GM19397 (cell line): ENCODE data around the gene YY2.
"Not testable (repeated sequence)": the region's sequence is repeated elsewhere in the genome, so short reads cannot be mapped to it uniquely, and the experiment has no call there.

Source experiments
- ATAC-seq: cut with Tn5 transposase; IDR thresholded peaks from one replicate; pipeline ENCODE4 v1.9.1; 2021; ENCODE audit warnings: mild to moderate bottlenecking, moderate library complexity; ENCODE audit not compliant: unreplicated experiment

The YY2 gene

DNA sequence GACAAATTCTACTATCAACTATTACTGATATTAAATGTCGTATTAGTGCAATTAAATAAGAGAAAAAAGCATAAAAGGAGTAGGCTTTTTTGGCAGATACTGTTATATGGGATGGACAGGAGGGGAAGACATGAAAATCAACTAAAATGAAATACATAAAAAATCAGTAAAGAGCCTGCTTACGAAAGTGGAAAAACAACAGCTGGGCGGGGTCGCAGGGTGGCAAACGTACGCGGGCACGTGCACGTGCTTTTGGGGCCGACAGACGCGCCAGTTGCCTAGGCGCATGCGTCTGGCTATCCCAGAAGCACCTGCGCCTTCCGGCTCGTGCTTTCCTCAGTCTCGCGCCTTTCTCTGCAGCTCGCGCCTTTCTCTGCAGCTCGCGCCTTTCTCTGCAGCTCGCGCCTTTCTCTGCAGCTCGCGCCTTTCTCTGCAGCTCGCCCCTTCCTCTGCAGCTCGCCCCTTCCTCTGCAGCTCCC lies at the start of gene YY2:
TSS of gene YY2 (plus strand) at position 51 of the 479 bp plus-strand sequence. CDS start 498 bp downstream, outside the sequence.
- no peak for ATAC-seq

- ATAC-seq: no peak
These were observed 49.1 kb upstream of the YY2 start for GRCh38 chrX:21806691-21807090.

- no peak for ATAC-seq
These were observed 44.0 kb upstream of the YY2 start for GRCh38 chrX:21811832-21812231.

DNA sequence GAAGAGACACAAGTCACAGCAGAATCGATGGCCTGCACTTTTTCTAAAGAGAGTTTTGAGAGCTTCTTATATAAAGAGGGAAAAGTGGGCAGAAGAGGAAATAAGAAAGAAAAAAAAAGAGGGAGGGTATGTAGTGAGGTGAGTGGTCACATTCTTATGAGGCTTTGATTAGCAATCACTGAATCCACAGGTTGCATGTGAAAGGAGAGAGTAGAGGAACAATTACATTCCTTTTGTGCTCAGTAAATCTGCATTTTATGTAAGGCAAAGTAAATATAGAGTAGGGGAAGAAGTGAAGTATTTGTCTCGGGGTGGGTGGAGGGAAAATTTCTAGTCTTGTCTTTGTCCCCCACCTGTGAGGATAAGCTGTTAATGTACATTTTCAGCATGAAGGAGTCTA lies 43.2 kb upstream of the YY2 start:
- no peak for ATAC-seq

DNA sequence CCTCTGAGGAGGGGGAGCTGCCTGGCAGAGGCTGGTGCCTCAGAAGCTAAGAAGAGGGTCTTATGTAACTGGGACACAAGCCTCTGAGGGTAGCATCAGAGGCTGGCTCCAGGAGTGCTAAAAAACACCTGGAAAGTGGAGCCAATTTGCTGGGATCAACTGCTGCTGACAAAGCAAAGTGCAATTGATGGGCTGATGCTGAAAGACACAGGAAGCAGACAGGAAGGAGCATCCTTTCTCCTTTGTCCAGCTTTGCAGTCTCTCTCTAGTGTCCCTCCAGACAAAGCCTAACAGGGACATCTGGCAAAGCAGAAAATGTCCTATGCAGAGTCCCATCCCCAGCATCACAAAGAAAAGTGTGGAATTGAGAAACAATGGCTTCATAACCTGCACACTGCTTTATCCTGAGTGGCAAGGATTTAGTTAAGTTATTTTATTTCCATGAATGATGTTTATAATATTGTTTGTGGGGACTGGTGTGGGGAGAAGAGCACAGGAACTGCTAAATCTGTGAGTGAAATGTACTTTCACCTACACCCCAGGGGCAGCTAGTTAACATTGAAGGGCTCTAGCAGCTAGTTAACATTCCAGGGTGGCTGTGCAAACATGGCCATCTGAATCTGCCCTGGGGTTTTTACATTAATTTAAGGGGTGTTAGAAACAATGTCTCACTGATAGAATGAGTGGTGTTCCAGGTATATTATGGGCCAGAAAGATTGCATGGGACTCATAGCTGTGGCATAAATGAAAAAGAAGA lies 42.0 kb upstream of the YY2 start:
- ATAC-seq: no peak

- no peak for ATAC-seq
These were observed 39.7 kb upstream of the YY2 start for GRCh38 chrX:21816136-21816535.

DNA sequence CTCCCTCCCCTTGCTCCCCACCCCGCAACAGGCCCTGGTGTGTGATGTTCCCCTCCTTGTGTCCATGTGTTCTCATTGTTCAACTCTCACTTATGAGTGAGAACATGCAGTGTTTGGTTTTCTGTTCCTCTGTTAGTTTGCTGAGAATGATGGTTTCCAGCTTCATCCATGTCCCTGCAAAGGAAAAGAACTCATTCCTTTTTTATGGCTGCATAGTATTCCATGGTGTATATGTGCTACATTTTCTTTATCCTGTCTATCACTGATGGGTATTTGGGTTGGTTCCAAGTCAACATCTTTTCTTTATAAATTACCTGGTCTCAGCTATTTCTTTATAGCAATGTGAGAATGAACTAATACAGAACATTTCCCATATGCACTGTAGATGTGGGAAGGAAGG lies 35.6 kb upstream of the YY2 start:
- ATAC-seq: not testable (repeated sequence)

DNA sequence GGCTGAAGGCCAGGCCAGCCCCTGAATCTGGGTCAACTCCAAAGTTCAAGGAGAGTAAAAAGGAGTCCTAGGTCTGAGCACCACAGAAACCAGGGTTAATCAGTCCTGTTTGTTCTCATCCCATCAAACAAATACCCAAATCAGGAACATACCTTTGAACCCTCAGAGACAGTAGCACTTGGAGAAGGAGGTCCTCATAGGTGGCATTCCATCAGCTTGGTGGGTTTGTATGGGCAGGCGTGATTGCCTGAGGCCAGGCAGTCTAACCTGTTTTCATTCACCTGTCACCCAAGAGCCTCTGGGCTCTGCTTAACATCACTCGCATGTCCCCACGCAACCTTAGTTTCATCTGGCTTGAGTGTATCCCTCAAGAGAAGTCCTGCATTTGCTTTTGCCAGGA lies 33.9 kb upstream of the YY2 start:
- no peak for ATAC-seq

DNA sequence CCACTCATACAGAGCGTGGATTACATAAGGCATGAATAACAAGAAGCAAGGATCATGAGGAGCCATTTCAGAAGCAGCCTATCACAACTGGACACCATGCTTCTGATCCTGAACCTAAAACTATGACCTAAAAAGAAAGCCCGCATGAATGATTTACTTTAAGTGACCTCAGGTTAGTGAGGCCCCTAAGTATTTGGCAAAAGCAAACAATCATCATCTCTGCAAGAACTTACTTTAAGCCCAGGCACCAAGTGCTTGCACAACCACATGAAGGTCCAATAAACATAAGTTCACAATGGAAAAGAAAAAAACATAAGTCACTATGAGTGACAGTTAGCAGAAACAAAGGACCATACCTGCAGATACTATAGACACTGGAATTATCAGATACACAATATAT lies 24.3 kb upstream of the YY2 start:
- ATAC-seq: no peak

- ATAC-seq: no peak
These were observed 18.7 kb upstream of the YY2 start for GRCh38 chrX:21837056-21837455.

DNA sequence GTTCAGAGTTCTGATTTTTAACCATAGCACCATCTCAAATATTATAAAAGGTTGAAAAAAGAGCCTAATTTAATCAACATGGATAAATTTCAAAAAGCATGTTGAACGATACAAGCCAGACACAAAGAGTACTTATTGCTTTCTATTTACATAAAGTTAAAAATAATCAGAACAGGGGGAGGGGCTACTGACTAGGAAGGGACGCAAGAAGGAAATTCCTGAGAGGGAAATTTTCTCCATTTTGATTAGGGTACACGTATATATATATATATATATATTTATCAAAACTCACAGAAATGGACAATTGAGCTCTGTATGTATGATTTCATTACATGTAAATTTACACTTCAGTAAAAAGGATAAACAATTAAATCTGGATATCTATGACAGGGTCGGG lies 16.9 kb upstream of the YY2 start:
- ATAC-seq: no peak

DNA sequence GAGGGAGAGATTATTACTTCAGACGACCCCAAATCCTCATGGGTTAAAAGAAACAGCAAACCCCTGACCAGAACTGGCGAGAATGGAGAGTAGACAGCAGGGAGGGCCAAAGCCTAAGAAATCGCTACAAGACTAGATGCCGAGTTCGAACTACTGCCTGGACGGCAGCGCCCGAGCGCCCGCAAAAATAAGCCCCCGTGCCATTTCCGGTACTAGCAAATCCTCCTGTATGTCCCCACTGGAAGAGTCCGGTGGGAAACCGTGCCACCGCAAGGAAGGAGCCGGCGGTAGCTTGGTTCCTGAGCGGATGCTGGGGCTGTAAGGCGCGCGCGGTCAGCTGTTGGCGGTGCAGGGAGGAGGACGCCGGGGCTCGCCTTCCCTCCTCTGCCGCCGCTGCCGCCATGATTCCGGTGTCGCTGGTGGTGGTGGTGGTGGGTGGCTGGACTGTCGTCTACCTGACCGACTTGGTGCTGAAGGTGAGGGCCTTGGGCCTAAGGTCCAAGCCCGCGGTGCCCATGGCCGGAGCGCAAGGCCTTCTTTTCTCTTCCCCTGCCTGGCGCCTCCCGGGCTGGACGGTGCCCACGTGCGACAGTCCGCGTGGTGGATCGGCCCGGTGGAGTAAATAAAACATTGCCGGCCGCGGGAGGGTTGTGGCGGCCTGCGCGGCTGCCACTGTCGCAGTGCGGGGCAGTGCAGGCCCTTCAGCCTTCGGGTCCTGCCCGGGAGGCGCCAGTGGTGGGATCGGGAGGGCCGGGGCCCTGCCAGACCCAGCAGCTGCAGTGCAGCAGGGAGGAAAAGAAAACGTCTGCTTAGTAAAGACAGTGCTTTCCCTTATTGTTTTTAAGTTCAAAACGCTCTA lies 16.2 kb upstream of the YY2 start, which contains the start of gene MBTPS2:
TSS of gene MBTPS2 (plus strand) at position 284 of the 859 bp plus-strand sequence. CDS start at position 402, 118 bp downstream.
- ATAC-seq: peak; percentile 85

DNA sequence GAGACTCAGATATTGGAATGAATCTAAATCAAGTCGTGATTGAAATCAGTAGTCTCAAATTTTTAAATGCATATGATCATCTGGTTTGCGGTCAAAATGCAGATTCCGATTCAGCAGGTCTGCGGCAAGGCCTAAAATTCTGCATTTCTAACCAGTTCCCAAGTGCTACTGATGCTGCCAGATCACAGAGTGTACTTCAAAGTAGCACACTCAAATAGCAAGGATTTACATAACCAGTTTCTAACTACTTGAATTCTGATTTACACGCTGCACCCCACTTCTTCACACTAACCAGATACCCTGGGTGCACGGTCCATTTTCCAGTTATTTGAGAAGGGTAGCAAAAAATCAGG lies 15.6 kb upstream of the YY2 start:
- ATAC-seq: peak; percentile 11

- ATAC-seq: no peak
These were observed 12.6 kb upstream of the YY2 start for GRCh38 chrX:21843179-21843578.

DNA sequence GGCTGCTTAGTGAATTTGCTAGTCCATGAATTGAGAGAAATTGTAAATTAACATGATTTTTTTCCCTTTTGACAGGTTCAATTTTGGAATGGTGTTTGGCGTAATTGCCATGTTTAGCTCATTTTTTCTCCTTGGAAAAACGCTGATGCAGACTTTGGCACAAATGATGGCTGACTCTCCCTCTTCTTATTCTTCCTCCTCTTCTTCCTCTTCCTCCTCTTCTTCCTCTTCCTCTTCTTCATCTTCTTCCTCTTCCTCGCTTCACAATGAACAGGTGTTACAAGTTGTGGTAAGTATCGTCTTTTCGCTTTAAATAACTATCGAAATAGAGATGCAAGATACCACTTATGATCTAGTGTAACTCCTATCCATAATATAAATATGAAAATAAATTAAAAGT lies 10.7 kb upstream of the YY2 start:
- no peak for ATAC-seq

DNA sequence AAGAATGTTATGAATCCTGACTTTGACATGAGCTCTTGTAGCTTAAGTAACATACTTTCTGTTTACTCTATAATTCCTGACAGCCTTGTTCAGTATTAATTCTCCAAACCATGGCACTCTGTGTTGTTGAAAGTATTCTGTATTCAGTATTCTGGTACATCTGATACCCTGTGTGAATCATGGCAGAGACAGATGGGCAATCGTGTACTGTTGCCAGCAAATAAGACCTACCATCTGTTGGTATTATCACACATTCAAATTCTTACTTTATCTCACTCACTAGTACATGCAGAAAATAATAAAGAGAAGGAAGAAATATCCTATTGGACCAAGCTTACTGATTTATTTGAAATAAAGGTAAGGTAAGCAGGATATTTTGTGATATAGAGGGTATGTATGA lies 8.4 kb upstream of the YY2 start:
- ATAC-seq: no peak

- no peak for ATAC-seq
These were observed 2.2 kb upstream of the YY2 start for GRCh38 chrX:21853578-21853977.

GRCh38 chrX:21856504-21856903 lies 717 bp downstream of the YY2 start:
- no peak for ATAC-seq

DNA sequence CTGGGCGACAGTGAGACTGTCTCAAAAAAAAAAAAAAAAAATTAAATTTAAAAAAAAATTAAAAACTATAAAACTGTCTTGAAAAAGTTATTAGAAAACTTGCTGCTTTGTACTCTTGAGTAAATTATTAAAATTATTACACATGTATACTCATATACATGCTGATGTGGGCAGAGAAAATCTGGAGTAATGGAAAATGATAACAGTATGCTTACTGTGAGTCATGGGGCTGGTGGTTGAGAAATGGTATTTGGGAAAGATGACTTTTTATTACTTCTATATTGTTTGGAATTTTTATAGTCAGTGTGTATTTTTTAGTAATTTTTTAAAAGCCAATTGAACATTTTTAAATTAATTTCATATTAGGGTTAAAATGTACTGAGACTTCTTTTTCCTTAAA lies 7.5 kb downstream of the YY2 start:
- ATAC-seq: no peak

DNA sequence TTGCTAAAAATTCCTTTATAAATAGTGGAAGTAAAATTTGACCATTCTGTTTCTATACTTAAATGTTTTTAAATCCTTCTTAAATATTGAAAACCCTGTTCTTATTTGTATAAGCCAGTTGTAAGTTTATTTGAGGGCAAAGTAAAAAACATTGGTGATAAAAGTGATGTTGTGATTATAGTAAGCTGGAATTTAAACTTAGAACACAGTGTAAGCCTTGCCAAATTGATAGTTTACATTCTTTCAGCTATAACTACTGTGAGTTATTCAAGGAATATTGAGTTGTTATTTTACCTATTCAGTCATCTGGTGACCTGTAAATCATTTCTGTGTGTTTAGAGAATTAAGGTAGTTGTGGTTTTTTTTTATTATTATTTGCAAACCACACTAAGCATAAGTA lies 9.6 kb downstream of the YY2 start:
- ATAC-seq: no peak

DNA sequence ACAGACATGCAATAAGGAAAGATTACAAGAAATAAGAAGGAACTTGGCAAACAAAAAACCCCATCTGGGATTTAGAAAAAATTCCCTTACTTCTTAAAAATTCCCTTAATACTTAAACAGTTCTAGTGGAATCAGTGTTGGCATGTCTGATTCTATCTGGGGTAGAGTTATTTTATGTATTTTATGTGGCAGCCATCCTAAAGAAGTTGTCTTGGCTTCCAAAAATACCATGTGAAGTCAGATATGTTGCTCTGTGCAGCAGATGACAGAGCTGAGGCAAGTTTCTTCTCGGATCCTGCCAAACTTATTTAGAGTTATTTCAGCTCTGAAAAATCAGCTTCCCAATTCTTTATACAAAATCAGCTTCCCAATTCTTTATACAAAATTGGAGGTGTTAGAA lies 14.7 kb downstream of the YY2 start:
- ATAC-seq: no peak
